GM19328 (cell line): ENCODE measurements around the gene ATP13A3.

Source experiments
- ATAC-seq: cut with Tn5 transposase; IDR thresholded peaks from one replicate; pipeline ENCODE4 v1.9.1; 2021; ENCODE audit warnings: mild to moderate bottlenecking, moderate library complexity; ENCODE audit not compliant: unreplicated experiment

The ATP13A3 gene

DNA sequence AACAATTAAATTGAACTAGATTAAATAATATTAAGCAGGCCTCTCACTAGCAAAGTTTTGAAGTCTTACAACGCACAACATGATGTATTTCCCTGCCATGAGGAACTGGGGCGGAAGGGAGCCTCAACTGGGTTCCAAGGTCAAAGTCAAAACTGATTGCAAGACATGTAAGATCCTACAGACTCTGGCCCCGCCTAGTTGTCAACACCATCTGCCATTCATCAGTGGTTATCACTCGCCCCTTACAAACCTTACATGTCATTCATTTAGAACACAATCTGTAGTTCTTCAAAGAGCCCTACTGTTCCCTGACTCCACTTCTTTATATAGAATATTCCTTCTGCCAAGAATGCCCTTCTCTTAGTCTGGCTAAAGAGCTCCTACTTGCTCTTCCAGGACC lies 10.0 kb downstream of the ATP13A3 start:
- no peak for ATAC-seq

DNA sequence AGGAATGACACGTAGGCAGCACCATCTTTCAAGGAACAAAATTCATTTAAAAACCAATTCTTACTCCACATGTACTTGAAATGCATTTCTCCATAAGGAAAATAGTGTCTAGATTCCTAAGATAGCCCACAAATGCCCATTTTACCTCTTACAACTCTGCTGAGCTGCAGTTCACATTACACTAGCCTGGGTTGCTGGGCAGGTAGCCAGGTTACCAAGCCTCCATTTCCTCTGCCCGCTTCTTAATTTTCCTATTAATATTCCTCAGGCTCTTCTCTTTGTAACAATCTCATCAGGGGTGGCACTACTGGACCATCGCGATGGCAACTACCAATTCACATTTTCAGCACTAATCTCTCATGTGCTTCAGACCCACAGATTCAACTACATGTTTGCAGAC lies 10.8 kb downstream of the ATP13A3 start:
- no peak for ATAC-seq

DNA sequence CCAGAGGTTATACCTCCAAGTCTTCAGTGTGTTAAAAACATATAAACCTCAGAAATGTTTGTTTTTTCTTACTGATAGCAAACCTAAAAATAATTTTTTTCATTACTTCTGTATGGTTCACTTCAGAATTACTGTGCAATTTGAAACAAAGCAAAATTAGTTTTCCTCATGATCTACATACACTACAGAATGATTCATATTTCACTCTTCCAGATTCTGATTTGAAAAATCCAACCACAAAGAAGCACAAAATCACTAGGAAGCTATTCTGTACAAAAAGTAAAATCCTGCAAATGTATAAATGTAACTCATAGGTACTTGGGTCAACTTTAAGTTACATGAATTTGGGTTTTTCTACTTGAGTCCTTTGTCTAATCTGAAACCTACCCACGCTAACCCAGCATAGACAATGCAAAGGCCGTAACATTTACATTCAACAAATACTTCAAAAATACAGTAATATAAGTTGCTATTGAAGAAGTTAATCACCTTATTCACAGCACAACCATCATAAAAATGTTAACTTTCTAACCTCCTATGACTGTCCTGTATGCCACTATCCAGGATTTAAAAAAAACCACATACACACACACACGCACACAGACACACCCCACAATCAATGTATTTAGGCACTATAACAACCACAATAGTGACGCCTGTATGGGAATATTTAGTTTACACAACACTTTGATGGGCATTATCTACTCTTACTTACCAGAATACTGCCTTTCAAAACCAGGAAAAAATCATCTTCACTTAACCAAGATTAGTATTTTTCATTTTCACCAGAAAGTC lies 11.5 kb downstream of the ATP13A3 start:
- ATAC-seq = no peak

GRCh38 chr3:194474675-194475074 lies 12.1 kb downstream of the ATP13A3 start:
- ATAC-seq = no peak

- peak; percentile 70 for ATAC-seq
Observed at GRCh38 chr3:194472290-194472920, 14.4 kb downstream of the ATP13A3 start.

DNA sequence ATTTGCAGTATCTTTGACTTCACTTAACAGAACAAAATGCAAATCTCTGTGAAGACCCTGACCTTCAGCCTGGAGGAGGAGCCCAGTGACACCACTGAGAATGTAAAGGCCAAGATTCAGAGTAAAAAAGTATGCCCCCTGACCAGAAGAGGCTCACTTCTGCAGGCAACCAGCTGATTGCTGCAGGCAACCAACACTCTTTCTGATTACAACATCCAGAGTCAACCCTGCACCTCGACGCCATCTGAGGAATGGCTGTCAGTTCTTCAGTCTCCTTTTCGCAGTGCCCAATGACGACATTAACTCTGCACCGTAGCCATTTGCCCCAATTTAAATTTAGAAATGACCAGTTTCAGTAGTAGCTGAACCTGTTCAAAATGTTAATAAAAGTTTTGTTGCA lies 14.9 kb downstream of the ATP13A3 start:
- no peak for ATAC-seq

DNA sequence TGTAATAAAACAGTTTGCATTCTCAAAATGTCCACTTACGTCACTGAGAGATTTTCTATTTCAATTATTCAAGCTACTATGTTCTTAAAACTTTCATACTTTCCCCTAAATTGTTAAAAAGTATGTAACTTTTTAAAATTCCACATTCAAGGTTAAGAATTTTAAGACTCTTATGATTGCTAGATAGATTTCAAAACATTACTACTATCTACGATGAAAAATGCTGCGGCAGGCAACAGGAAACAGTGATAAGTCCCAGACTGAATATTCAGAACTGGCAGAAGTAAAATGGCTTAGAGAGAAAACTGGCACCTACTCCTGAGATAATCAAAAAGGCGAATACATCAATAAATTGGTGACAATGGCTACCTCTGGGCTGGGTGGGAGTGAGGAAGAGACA lies 16.2 kb downstream of the ATP13A3 start:
- no peak for ATAC-seq

- ATAC-seq = no peak
Observed at GRCh38 chr3:194469977-194470376, 16.8 kb downstream of the ATP13A3 start.

- ATAC-seq = no peak
Observed at GRCh38 chr3:194468086-194468485, 18.7 kb downstream of the ATP13A3 start.

DNA sequence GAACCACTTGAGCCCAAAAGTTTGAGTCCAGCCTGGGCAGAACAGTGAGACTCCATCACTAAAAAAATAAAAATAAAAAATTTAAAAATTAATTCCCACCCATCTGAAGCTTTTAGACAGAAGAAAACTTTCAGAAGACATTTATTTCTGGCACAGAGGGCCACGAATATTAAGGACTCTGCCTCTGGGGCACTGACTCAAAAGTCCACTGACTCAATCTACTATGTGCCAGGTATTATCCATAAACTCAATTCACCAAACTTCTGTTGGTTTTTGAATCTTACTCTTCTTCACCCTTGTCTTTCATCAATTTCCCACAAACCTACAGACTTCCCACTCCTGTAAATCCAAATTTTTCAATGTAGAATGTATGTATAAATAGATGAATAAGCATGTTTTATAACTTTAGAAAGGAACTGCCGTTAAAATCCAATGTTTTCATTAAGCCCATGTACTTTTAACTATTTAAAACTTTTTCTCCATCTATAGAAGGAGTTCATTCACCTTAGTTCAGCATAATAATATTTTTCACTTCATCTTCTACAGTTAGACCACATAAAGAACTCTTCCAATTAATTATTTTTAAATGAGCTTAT lies 19.9 kb downstream of the ATP13A3 start:
- ATAC-seq = no peak

DNA sequence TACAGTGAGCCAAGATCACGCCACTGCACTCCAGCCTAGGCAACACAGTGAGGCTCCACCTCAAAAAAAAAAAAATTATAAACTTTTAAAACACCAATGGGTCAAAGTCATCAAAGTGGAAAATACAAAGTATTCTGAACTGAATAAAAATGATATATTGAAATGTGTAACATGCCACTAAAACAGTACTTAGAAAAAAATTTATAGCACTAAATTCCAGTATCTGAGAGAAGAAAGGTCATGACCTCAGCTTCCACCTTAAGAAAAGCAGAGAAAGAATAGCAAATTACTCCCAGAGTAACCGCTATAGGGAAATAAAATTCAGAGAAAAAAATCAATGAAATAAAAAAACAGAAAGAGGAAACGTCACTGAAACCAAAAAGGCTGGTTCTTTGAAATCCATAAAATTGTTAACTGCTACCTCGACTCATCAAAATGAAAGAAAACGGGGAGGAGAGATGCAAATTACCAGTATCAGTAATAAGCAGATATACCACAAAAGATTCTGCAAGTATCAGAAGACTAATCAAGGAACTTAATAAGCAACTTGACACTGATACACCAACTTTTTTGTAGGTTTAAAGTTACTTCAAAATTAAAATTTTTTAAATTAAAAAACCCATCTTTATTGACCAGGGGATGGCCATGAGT lies 20.8 kb downstream of the ATP13A3 start:
- no peak for ATAC-seq

DNA sequence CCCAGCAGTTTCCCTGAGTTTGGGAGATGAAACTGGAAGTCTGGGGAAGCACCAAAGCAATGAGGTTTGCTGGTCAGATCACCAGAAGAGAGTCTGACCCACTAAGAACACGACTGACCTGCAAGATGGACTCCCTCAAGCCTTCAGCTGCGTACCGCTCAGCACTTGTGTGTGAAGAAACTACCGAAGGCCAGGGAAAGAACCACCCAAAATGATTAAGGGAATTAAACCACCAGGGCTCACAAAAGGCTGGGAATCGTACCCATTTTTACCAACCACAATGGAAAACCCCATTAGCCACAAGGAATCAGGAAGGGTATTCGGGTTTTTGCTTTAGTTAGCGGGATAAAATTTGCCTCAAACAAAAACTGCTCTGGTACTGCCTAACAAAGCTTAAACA lies 21.6 kb downstream of the ATP13A3 start:
- no peak for ATAC-seq

- ATAC-seq = no peak
Observed at GRCh38 chr3:194464692-194465091, 22.1 kb downstream of the ATP13A3 start.

- no peak for ATAC-seq
Observed at GRCh38 chr3:194462936-194463335, 23.9 kb downstream of the ATP13A3 start.

GRCh38 chr3:194460566-194460965 lies 26.2 kb downstream of the ATP13A3 start:
- no peak for ATAC-seq

GRCh38 chr3:194458131-194458530 lies 28.7 kb downstream of the ATP13A3 start:
- no peak for ATAC-seq

DNA sequence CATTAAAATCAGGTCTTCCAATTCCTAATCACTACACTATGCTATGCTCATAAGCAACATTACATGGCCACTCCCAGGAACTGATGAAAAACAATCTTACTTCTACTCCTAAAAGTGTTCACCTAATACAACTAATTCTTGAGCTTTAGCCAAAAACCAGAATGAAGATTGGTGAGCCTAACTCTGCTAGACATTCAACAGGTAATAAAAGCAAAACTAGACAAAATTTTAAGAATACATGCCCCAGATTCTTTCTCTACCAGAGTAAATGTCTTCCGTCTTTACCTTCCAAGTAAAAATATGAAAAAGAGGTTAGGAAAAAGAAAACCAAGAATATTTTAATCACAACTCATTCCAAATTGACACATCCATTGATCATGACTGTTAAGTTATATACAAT lies 31.3 kb downstream of the ATP13A3 start:
- ATAC-seq = no peak

GRCh38 chr3:194450341-194450740 lies 36.5 kb downstream of the ATP13A3 start:
- no peak for ATAC-seq

DNA sequence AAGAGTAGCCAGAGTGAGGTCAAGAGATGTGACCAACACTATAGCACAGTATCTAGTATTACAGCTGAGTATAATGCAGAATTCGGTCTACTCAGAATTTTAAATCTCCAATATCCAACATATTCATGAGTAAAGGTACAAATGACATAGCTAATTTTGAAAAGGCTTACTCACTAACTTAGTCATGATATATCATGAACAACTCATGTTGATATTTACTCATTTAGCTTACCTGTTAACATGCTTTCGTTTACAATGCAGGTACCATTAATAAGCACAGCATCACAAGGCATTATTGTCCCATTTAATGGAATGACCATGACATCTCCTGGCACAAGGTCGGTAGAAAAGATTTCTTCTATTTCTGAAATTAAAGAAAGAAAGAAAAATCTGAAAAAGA lies 36.9 kb downstream of the ATP13A3 start:
- ATAC-seq = no peak

- no peak for ATAC-seq
Observed at GRCh38 chr3:194447657-194448056, 39.1 kb downstream of the ATP13A3 start.

DNA sequence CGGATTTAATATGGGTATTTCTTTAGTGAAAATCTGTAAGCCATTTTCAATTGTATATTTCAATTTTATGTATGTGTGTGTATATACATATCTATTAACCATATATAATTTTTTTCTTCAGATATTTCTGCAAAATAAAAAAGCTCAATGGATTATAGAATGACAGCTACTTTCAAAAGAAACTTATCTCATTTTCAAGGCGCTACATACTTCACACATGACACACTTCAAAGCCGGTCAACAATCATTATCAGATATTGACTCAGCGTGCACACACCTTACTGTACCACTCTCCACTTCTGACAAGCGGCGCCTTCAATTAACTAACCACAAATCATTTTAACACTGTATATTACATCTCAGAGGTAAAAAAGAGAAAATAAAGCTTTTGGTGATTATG lies 39.6 kb downstream of the ATP13A3 start:
- ATAC-seq = no peak

- ATAC-seq = no peak
Observed at GRCh38 chr3:194446754-194447153, 40.0 kb downstream of the ATP13A3 start.
